Kidney capillary endothelial cell (primary cell): ENCODE data around the gene ZNF783.

ENCODE experiments used
- DNase-seq: peaks from one replicate; pipeline ENCODE4 v3.0.0-alpha.2; 2018; ENCODE audit warnings: low spot score

The ZNF783 gene

DNA sequence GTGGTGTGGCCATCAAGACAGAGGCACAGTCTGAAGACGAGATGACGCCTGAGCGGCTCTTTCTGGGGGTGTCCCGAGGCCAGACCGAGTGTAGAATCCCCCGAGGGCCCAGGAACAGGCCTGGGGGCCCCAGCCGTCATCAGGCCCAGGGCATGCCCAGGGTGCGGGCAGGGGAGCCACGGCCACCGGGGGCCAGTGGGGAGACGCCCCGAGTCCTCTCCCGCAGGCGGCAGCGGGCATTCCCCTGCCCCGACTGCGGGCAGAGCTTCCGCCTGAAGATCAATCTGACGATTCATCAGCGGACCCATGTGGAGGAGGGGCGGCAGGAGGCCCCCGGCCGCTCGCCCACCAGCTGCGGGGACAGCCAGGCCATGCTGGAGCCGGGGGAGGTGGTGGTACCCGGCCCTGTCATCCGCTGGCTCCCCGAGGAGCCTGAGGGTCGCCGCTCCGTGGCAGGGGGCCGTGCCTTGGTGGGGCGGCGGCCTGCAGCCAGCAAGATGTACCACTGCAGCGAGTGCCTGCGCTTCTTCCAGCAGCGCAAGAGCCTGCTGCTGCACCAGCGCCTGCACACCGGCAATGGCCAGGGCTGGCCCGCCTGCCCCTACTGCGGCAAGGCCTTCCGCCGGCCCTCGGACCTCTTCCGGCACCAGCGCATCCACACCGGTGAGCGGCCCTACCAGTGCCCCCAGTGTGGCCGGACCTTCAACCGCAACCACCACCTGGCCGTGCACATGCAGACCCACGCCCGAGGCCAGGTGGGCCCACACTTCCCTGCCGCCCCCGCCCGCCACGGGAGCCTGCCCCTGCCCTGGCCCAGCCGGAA, 19.7 kb downstream of the ZNF783 start:
- no peak for DNase-seq

GRCh38 chr7:149282331-149282655, 20.3 kb downstream of the ZNF783 start:
- DNase-seq, result no peak

DNA sequence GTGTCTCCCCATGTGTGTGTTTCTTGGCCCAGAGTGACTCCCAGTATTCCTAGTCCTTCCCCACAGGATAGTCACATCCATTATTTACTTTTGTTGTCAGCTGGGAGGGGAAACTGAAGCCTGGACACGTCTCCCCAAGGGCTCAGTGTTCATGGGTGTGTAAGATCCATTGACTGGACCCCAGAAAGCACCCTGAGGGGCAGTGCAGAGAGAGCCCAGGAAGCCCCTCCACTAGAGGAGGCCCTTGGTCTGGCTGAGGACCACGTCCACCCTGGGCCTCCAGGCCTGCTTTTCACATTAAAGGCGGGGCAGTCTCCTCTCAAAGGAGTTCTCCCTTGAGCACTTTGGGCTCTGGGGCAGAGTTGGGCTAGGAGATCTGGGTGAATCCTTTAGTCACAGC, 21.3 kb downstream of the ZNF783 start:
- DNase-seq, result no peak

GRCh38 chr7:149284343-149284742, 22.3 kb downstream of the ZNF783 start:
- no peak for DNase-seq

DNA sequence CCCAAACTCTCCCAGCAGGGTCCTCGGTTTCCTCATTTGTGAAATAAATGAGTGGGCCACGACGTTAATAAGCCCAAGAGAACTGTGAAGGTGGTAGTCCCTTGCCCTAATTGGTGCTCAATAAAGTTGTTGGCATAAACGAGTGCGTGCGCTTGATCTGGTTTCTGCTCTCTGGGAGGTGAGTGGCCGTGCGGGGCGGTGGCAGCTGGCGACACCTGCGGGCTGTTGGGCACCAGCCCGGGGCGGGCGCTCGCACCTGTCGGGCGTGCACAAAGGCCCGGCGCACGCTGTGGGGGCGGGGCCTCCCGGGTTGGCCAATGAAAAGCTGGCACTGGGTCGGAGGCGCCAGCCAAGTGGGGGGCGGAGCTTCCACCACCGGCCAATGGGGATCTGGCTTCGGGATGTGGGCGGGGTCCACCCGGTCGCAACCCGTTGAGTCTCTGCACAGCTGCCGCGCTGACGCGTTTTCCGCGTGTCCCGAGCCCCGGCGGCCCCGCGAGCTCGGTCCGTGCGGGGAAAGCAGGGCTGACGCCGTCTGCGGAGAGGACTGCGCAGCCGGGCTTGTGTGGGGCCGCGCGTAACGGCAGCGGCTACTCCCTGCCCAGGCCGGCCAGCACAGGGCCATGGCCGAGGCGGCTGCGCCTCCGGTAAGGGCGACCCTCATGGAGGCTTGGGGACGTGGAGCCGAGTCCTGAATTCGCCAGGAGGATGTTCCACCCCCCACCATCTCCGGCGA, 23.0 kb downstream of the ZNF783 start:
- DNase-seq, result peak; percentile 85

DNA sequence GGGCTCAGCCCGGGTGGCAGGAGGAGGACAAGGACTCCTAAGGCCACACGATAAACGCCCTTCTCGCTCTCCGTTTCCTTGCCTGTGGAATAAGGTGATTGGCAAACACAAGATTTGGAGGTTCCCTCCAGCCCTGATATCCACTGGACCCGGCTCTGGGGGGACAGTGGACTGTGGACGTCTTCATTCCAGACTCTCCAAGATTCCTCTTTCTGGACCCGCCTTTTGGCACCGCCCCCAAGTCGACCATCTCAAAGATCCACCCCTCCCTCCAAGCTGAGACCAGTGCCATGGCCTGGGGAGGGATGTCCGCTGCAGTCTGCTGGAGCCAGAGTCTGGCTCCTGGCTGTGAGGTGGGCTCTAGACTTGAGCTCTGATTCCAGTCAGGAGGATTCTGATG, 23.6 kb downstream of the ZNF783 start:
- DNase-seq, result peak; percentile 7

- no peak for DNase-seq
These were observed 24.9 kb downstream of the ZNF783 start for GRCh38 chr7:149286811-149287400.

DNA sequence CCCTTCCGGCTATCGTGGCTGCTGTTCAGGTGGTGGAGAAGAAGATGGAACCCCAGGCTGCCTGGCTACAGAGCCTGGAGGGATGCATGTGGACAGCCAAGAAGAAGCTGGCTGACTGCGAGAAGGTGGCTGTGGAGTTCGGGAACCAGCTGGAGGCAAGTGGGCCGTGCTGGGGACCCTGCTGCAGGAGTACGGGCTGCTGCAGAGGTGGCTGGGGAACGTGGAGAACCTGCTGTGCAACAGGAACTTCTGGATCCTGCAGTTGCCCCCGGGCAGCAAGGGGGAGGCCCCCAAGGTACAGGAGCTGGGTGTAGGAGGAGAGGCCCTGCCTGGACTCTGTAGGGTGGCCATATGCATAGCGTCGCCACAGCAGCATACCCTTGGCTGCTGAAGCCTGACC, 25.6 kb downstream of the ZNF783 start:
- DNase-seq, result no peak

DNA sequence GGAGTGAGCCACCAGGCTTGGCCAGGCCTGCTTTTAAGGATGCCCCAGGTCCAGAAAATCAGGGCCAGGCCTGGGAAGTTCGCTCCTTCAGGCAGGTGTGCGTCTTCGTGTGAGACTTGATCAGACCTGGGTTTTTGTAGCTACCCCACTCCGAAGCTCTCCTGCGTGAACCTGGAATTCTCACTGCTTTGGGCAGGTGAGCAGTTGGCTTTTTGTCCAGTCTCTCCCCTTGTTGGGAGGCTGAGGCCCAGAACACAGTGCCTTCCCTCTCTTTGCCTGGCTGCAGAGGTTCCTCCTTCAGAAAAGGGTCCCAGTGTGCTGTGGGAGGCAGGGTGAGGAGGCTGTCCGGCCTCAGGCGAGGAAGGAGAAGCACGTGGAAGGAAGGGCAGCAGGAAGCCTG, 27.3 kb downstream of the ZNF783 start:
- DNase-seq, result no peak

- DNase-seq, result no peak
These were observed 27.9 kb downstream of the ZNF783 start for GRCh38 chr7:149289856-149290255.

DNA sequence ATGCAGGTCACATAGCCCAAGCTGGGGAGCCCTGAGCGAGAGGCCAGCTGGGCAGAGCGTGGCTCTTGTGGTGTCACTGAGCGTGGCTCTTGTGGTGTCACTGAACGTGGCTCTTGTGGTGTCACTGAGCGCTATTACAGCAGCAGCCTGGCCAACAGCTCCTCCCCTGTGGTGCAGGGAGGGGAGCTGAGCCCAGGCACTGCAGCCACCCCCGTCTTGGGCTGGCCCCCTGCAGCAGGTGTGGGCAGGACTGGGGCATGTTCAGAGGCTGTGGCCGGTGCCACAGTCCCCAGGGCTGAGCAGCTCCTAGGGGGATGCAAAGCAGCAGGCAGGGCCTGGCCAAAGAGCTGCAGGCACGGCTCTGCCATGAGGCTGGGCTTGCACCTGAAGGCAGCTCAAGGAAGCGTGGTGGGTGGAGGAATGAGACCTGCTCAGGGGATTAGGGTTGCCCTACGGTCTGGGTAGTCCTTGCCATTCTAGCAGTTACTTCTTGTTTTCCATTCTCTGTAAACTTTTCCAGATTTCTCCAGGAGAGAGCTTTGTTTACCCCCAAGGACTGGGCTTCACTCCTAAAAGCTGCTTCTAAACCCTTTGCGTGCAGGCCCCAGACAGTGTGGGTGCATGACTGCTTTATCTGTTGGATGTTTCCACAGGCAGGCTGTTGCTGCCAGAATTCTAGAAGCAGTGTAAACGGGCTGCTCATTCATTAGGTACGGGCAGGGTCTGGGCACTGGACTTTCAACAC, 29.2 kb downstream of the ZNF783 start:
- DNase-seq, result no peak

- DNase-seq, result no peak
These were observed 29.9 kb downstream of the ZNF783 start for GRCh38 chr7:149291781-149292461.

DNA sequence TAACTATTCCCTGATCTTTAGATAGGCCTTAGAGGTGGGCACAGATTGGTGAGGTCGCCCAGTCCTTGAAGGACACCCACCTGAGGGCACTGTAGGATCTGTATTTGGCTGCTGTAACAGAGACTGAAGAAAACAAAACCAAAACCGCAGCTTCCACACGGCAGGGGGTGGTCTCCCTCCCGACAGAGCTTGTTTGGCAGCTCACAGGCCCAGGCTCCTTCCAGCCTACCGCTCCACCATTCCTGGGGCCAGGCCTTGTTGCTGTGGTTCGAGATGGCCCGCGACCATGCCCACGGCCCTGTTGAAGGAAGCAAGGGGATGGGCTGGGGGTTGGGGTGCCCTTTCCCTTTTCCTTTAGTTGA, 30.4 kb downstream of the ZNF783 start:
- DNase-seq, result no peak

GRCh38 chr7:149293338-149293737, 31.3 kb downstream of the ZNF783 start:
- no peak for DNase-seq

DNA sequence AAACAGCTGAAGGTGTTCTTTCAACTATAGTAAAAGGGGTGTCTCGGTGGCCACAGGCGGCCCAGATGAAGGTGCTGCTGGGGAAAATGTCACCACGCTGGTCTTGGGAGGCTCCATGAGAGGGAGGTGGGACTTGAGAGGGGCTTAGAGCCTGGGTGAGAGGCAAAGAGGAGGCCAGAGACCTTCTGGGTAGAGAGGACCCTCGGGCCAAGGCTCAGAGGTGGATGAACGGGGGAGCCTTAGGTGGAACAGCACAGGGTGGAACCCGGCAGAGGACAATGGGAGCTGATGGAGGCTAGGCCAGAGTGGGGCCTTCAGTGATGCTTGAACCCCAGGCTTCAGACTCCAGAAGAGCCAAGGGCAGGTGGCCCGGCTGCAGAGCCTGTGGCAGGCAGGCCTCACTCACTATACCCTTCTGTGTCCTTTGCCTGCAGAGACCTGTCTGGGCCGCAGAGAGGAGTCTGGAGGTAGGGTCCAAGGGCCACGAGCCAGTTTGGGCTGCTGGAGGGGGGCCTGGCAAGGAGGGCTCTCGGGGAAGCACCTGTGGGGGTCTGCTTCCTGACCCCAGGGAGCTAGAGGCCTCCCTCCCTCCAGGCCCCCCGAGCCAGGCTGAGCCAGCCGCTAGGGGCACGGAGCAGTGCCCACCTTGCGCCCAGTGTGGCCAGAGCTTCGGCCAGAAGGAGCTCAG, 32.1 kb downstream of the ZNF783 start:
- no peak for DNase-seq

DNA sequence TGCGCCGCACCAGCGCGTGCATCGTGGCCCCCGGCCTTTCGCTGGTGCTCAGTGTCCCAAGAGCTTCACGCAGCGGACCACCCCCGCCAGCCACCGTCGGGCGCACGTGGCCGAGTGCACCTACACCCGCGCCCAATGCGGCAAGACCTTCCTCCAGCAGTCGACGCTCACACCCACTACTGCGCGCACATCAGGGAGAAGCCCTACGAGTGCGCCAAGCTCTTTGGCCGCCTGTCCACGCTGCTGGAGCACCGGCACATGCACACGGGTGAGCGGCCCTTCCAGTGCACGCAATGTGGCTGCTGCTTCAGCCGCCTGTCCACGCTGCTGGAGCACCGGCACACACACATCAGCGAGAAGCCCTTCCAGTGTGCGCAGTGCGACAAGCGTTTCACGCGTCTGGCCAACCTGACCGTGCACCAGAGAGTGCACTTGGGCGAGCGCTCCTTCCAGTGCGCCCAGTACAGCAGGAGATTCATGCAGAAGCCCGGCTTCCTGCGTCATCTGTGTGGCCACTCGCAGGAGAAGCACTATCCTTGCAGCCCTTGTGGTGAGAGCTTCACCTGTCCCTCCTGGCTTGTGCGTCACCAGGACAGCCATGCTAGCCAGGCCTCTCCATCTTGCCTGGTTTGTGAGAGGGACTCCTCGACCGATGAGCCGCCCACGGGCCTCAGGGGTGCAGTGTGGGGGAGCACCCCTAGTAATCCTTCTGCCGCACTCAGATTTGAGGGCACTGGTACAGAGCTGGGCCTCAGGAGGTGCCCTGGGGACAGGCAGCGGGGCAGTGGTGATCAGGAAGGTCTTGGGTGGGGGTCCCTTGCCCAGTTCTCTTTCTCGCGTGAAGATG, 32.9 kb downstream of the ZNF783 start:
- DNase-seq, result no peak

GRCh38 chr7:149295481-149295850, 33.5 kb downstream of the ZNF783 start:
- no peak for DNase-seq

DNA sequence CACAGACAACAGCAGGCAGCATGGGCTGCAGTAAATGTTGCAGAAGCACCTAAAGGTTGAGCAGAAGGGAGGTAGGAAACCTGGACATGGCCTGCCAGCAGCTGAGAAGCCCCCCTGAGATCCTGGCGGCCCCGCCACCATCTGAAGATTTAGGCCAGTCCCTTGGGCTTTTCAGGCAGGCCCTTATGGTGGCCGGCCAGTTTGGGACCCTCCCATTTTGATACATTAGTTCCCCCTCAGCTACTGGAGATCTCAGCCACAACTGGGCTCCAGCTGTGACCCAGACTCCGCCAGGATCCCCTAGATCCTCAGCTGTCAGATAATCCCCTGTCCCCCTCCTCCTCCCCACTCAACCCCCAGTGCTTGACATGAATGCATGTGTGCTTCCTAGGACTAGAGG, 34.4 kb downstream of the ZNF783 start:
- DNase-seq, result no peak

GRCh38 chr7:149297034-149297755, 35.2 kb downstream of the ZNF783 start:
- DNase-seq, result no peak
